Calu3 (cell line): ENCODE measurements around the gene RPS18. TPM values are rescaled to one million over a fixed set of nuclear protein-coding genes. Genes with fewer than 3 reads are reported as not detected.

ENCODE experiments used
- BruUV-seq: library from RNA; stranded (reverse); fragments of 400-500 nt; replicated peaks from 2 replicates; lab custom pipeline; 2021; lab: Mats Ljungman, UMichigan
- CTCF ChIA-PET: fragments of 300-600 bp; sonication (Branson Sonifier 250); formaldehyde crosslinking; loops from one replicate; lab custom pipeline; 2022; ENCODE audit warnings: antibody characterized with exemption; lab: Charles Lee
- DNase-seq: peaks from one replicate; pipeline ENCODE4 v3.0.0; 2022
- H3K27ac Mint-ChIP-seq: one replicate; pipeline ENCODE4 v1.8.0; 2022; ENCODE audit warnings: mixed read lengths; ENCODE audit not compliant: unreplicated experiment
- H3K27me3 Mint-ChIP-seq: one replicate; pipeline ENCODE4 v1.8.0; 2022; ENCODE audit warnings: mixed read lengths; ENCODE audit not compliant: unreplicated experiment
- H3K36me3 Mint-ChIP-seq: one replicate; pipeline ENCODE4 v1.8.0; 2022; ENCODE audit warnings: mild to moderate bottlenecking, moderate library complexity, mixed read lengths; ENCODE audit not compliant: insufficient read depth, unreplicated experiment
- H3K4me1 Mint-ChIP-seq: one replicate; pipeline ENCODE4 v1.8.0; 2022; ENCODE audit warnings: mild to moderate bottlenecking, low read depth, mixed read lengths; ENCODE audit not compliant: unreplicated experiment
- H3K4me3 Mint-ChIP-seq: one replicate; pipeline ENCODE4 v1.8.0; 2022; ENCODE audit warnings: mild to moderate bottlenecking, low read depth, moderate library complexity, mixed read lengths; ENCODE audit not compliant: unreplicated experiment
- H3K9me3 Mint-ChIP-seq: one replicate; pipeline ENCODE4 v1.8.0; 2022; ENCODE audit warnings: low read depth, mixed read lengths; ENCODE audit not compliant: unreplicated experiment
- CTCF ChIP-seq: fragments of 200-600 bp; IDR thresholded peaks from one replicate; pipeline ENCODE4 v1.8.0; 2022; ENCODE audit warnings: antibody characterized with exemption; ENCODE audit not compliant: unreplicated experiment
- intact Hi-C: fragments of 100-400 bp; cut with micrococcal nuclease; formaldehyde crosslinking; loops from one replicate; pipeline ENCODE4 v1.10.0; 2022; ENCODE audit not compliant: unreplicated experiment
- total RNA-seq: library from RNA; stranded (reverse); gene quantifications from 2 replicates; pipeline ENCODE4 v1.2.3, GENCODE V29; 2022

RPS18 gene
- total RNA-seq, 1 experiment from 2014 or later, result 2,688 TPM

- Mint-ChIP-seq H3K4me1 (peaks cover 78% of the 10 kb centered on the region), H3K27ac (no peak overlapping the region), H3K27me3 (no peaks in the 10 kb centered on the region), H3K4me3 (peak overlapping the region; percentile 98), H3K9me3 (no peaks in the 10 kb centered on the region), H3K36me3 (peaks cover 97% of the 10 kb centered on the region)
- no peak for TF ChIP-seq CTCF
- no peak for DNase-seq
- CTCF ChIA-PET, result interaction anchor here (0.6 to 2.4 kb wide), 11 partner anchors 10 to 416 kb away, joined by 3 to 11 read pairs (median 7); partner anchors contain the start of genes BAK1, PFDN6, WDR46 and ZBTB9
- intact Hi-C loops, result loop anchor here (5.0 kb wide), 1 partner anchor 74 kb away; the partner anchor contains the start of gene KIFC1
- no TSS peak for BruUV-seq
Measured at GRCh38 chr6:33318426-33319073, 46.7 kb downstream of the RPS18 start.

GRCh38 chr6:33319939-33320314 lies 48.1 kb downstream of the RPS18 start:
- CTCF ChIA-PET, result interaction anchor here (0.6 kb wide), 1 partner anchor 112 kb away, joined by 4 read pairs; no protein-coding TSS in a partner anchor
- no peak overlapping the region for H3K27ac Mint-ChIP-seq

GRCh38 chr6:33320315-33321181 lies 48.7 kb downstream of the RPS18 start:
- DNase-seq, result no peak
- no TSS peak for BruUV-seq
- Mint-ChIP-seq H3K4me1 (peaks cover 73% of the 10 kb centered on the region), H3K36me3 (peaks cover 89% of the 10 kb centered on the region), H3K9me3 (no peaks in the 10 kb centered on the region), H3K27ac (peak overlapping the region; percentile 3), H3K27me3 (no peaks in the 10 kb centered on the region), H3K4me3 (peak overlapping the region; percentile 93)
- CTCF ChIA-PET, result interaction anchor here (0.6 kb wide), 4 partner anchors 11 to 907 kb away, joined by 3 to 10 read pairs (median 4); no protein-coding TSS in a partner anchor
- intact Hi-C loops, result no loop called here
- no peak for TF ChIP-seq CTCF

More at GRCh38 chr6:33319939-33320314, 48.1 kb downstream of the RPS18 start:
- Mint-ChIP-seq H3K27me3 (no peaks in the 10 kb centered on the region), H3K9me3 (no peaks in the 10 kb centered on the region), H3K4me1 (peaks cover 79% of the 10 kb centered on the region), H3K4me3 (no peak overlapping the region), H3K36me3 (peaks cover 95% of the 10 kb centered on the region)
- DNase-seq, result no peak
- BruUV-seq, result no TSS peak
- no peak for TF ChIP-seq CTCF
- intact Hi-C loops, result loop anchor here (5.0 kb wide), 1 partner anchor 72 kb away; the partner anchor contains the start of gene KIFC1

GRCh38 chr6:33321227-33321626 lies 49.4 kb downstream of the RPS18 start:
- Mint-ChIP-seq H3K36me3 (peaks cover 82% of the 10 kb centered on the region), H3K4me1 (peaks cover 68% of the 10 kb centered on the region), H3K27me3 (no peaks in the 10 kb centered on the region), H3K9me3 (no peaks in the 10 kb centered on the region), H3K4me3 (peak overlapping the region; percentile 93), H3K27ac (peak overlapping the region; percentile 3)
- CTCF ChIA-PET, result interaction anchor here (0.6 kb wide), 2 partner anchors 12 to 46 kb away, joined by 5 to 10 read pairs; no protein-coding TSS in a partner anchor
- DNase-seq, result no peak
- no peak for TF ChIP-seq CTCF
- intact Hi-C loops, result no loop called here
- BruUV-seq, result no TSS peak
